Breast epithelium (tissue), 3 donors: ENCODE measurements around the gene PPDPF.

Experiments
- POLR2A ChIP-seq: fragments of 450-650 bp; IDR thresholded peaks from one replicate; pipeline ENCODE4 v1.6.1; 2016; ENCODE audit warnings: antibody characterized with exemption, mild to moderate bottlenecking, moderate library complexity
- TF ChIP-seq, protein P1 (sequence below), 3 donors: fragments of 450-650 bp; IDR thresholded peaks; one replicate each; pipeline ENCODE4 v1.5.1; 2016 to 2017; ENCODE audit warnings: antibody characterized with exemption in 3 of 3, mild to moderate bottlenecking in 3 of 3, moderate library complexity in 3 of 3

DNA sequence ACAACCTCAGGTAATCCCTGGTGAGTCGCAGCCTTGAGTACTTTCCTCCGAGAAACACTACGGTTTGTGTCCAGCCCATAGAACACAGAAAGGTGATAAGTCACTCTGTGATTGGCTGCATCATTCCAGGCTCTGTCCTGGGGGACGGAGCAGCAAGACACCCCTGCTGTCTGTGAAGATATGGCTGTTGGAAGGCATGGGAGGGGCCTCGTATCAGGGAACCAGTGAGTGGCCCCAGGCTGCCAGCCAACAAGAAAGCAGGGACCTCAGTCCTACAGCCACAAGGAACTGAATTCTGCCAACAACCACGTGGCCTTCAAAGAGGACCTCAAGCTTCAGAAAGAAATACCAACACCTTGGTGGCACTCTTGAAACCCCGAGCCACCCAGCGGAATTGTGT is 15.3 kb upstream of the PPDPF start:
- TF ChIP-seq, protein P1, sequence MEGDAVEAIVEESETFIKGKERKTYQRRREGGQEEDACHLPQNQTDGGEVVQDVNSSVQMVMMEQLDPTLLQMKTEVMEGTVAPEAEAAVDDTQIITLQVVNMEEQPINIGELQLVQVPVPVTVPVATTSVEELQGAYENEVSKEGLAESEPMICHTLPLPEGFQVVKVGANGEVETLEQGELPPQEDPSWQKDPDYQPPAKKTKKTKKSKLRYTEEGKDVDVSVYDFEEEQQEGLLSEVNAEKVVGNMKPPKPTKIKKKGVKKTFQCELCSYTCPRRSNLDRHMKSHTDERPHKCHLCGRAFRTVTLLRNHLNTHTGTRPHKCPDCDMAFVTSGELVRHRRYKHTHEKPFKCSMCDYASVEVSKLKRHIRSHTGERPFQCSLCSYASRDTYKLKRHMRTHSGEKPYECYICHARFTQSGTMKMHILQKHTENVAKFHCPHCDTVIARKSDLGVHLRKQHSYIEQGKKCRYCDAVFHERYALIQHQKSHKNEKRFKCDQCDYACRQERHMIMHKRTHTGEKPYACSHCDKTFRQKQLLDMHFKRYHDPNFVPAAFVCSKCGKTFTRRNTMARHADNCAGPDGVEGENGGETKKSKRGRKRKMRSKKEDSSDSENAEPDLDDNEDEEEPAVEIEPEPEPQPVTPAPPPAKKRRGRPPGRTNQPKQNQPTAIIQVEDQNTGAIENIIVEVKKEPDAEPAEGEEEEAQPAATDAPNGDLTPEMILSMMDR (IDR thresholded peaks at IDR 0.05) = no peak
- TF ChIP-seq POLR2A = no peak
